Inflammatory macrophage (primary cell): ENCODE data around the gene RUSC2.
"Not testable (repeated sequence)": the region's sequence is repeated elsewhere in the genome, so short reads cannot be mapped to it uniquely, and the experiment has no call there.

Experiments used
- DNase-seq, 2 donors: peaks; one replicate each; pipeline ENCODE4 v3.0.0-alpha.2; 2020 to 2022

The RUSC2 gene

GRCh38 chr9:35522187-35522586 is 32.3 kb downstream of the RUSC2 start:
- no peak for DNase-seq

GRCh38 chr9:35522700-35523099 is 32.8 kb downstream of the RUSC2 start:
- no peak for DNase-seq

GRCh38 chr9:35523556-35523955 is 33.6 kb downstream of the RUSC2 start:
- DNase-seq = not testable (repeated sequence)

GRCh38 chr9:35526087-35526801 is 36.3 kb downstream of the RUSC2 start:
- DNase-seq = peak in 1 of 2 donors; percentile 10

- DNase-seq = peak; percentile 42 to 63
These were observed 39.4 kb downstream of the RUSC2 start for GRCh38 chr9:35529161-35529823.

- DNase-seq = no peak
These were observed 43.5 kb downstream of the RUSC2 start for GRCh38 chr9:35533398-35533797.

- DNase-seq = peak; percentile 52 to 82
These were observed 45.0 kb downstream of the RUSC2 start for GRCh38 chr9:35534921-35535320.

GRCh38 chr9:35537913-35538312 is 48.0 kb downstream of the RUSC2 start:
- no peak for DNase-seq

GRCh38 chr9:35538361-35539234 is 48.7 kb downstream of the RUSC2 start:
- DNase-seq = peak; percentile 79 to 91
